Transverse colon (tissue), 4 donors: ENCODE measurements around the gene CDC14B. TPM values are rescaled to one million over a fixed set of nuclear protein-coding genes. Genes with fewer than 3 reads are reported as not detected.

Experiments
- DNase-seq: peaks from one replicate; pipeline ENCODE4 v3.0.0-alpha.2; 2019
- H3K27ac ChIP-seq, 4 donors: fragments of 200-600 bp; sonication (generic); 2 replicates each; pipeline ENCODE4 v1.5.1; 2016 to 2018; ENCODE audit warnings: inconsistent platforms in 4 of 4
- H3K27me3 ChIP-seq: fragments of 200-600 bp; sonication (generic); 2 replicates; pipeline ENCODE4 v1.5.1; 2017; ENCODE audit warnings: inconsistent platforms
- H3K36me3 ChIP-seq, 4 donors: fragments of 200-600 bp; sonication (generic); 2 replicates each; pipeline ENCODE4 v1.5.1; 2017 to 2019; ENCODE audit warnings: inconsistent platforms in 4 of 4
- H3K4me1 ChIP-seq, 4 donors: fragments of 200-600 bp; sonication (generic); 2 replicates each; pipeline ENCODE4 v1.5.1; 2017 to 2020; ENCODE audit warnings: inconsistent platforms in 4 of 4
- H3K4me3 ChIP-seq, 4 donors: fragments of 200-600 bp; sonication (generic); 1 replicate in 1 of 4; 2 replicates in 3 of 4; pipeline versions ENCODE4 v1.5.1 to v1.6.1; 2017 to 2019; ENCODE audit warnings: inconsistent platforms in 4 of 4
- H3K9me3 ChIP-seq, 2 donors: fragments of 200-600 bp; sonication (generic); 2 replicates each; pipeline ENCODE4 v1.5.1; 2017 to 2019; ENCODE audit warnings: inconsistent platforms in 2 of 2
- EP300 ChIP-seq: sonication (generic); formaldehyde crosslinking; IDR thresholded peaks from one replicate; pipeline ENCODE4 v1.6.1; 2017; ENCODE audit warnings: antibody characterized with exemption, low read depth
- POLR2A ChIP-seq: fragments of 450-650 bp; IDR thresholded peaks from one replicate; pipeline ENCODE4 v1.6.1; 2016; ENCODE audit warnings: antibody characterized with exemption, mild to moderate bottlenecking, moderate library complexity
- POLR2AphosphoS5 ChIP-seq, 3 donors: sonication (generic); formaldehyde crosslinking; IDR thresholded peaks; one replicate each; pipeline ENCODE4 v1.6.1; 2016; ENCODE audit warnings: antibody characterized with exemption in 3 of 3
- WGBS, 2 donors: methylation state at CpG; one replicate each; pipeline ENCODE4 v1.1.5; 2018; ENCODE audit warnings: low coverage in 1 of 2; 5-methylcytosine and 5-hydroxymethylcytosine counted together
- in situ Hi-C, 4 donors: fragments of 200-750 bp; cut with MboI; loops; one replicate each; pipeline versions ENCODE4 v1.15.0 to v1.15.1; 2017; ENCODE audit warnings: low sequenced_read_pairs in 3 of 4, low pct_ligation_motif_present in 1 of 4, low pct_unique_long_range_greater_than_20kb in 1 of 4
- intact Hi-C: fragments of 100-400 bp; cut with DNase I; formaldehyde crosslinking; loops from one replicate; pipeline ENCODE4 v1.15.1; 2023; ENCODE audit warnings: low total_unique reads
- total RNA-seq, 4 donors: library from RNA; depleted of rRNA; stranded (reverse); fragments of >200 nt; gene quantifications; one replicate each; pipeline ENCODE4 v1.1.0, GENCODE V29; 2016
- TF ChIP-seq, protein P1 (sequence below), 5 experiments: fragments of 200-600 bp in 3 of 5; fragments of 450-650 bp in 2 of 5; sonication (generic) in 3 of 5; IDR thresholded peaks; 1 replicate in 2 of 5; 2 replicates in 3 of 5; pipeline ENCODE4 v1.5.1; 2016 to 2017; ENCODE audit warnings: antibody characterized with exemption in 5 of 5, inconsistent platforms in 3 of 5, mild to moderate bottlenecking in 2 of 5, moderate library complexity in 1 of 5

The CDC14B gene
- total RNA-seq, 4 donors from 2014 or later = 18.0 to 22.3 (median 20.9) TPM

DNA sequence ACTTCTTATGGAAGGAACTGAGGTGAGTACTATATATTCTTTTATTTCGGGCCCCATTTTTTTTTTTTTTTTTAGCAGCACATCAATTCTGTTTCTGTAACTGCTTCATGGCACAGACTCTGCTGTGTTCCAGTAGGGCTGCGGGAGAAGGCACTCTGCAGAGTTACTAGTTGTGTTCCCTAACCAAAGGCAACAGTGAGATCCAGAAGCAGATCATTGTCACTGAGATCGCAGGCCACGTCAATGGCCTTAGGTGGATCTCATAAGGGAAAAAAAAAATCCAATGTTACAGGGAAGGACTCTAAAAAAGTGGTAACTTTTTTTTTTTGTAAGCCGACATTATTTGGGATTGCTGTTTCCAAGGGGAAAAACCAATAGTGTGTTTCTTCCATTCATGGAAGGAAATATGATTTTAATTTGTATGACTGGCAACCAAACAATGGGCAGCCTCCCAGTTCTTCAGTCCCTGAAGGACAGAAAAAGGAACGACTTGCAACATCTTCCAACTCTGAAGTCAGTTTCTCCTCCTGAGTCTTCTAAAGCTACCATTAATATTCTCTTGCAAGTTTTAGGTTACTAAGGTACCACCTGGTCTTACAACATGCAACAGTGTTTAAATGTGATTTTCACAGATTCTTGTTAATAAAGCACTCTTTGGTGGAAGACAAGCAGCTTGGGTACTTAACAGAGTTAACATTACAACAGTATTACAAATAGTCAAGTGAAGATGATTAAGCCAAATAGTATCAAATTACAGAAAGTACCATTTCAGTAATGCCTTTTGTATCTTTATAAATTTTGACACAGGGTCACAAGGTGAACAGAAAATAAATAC is 116.9 kb downstream of the CDC14B start:
- Histone ChIP-seq H3K4me3 (no peak overlapping the region), H3K27ac (no peak overlapping the region), H3K9me3 (no peaks in the 10 kb centered on the region), H3K4me1 (no peaks in the 10 kb centered on the region), H3K36me3 (no peaks in the 10 kb centered on the region), H3K27me3 (no peaks in the 10 kb centered on the region)
- in situ Hi-C loops (no loop called here), intact Hi-C loops (no loop called here)
- WGBS, 2 donors = 73 to 81% methylated on average over 5 to 6 of the region's 6 CpGs
- DNase-seq = no peak
- TF ChIP-seq, protein P1, sequence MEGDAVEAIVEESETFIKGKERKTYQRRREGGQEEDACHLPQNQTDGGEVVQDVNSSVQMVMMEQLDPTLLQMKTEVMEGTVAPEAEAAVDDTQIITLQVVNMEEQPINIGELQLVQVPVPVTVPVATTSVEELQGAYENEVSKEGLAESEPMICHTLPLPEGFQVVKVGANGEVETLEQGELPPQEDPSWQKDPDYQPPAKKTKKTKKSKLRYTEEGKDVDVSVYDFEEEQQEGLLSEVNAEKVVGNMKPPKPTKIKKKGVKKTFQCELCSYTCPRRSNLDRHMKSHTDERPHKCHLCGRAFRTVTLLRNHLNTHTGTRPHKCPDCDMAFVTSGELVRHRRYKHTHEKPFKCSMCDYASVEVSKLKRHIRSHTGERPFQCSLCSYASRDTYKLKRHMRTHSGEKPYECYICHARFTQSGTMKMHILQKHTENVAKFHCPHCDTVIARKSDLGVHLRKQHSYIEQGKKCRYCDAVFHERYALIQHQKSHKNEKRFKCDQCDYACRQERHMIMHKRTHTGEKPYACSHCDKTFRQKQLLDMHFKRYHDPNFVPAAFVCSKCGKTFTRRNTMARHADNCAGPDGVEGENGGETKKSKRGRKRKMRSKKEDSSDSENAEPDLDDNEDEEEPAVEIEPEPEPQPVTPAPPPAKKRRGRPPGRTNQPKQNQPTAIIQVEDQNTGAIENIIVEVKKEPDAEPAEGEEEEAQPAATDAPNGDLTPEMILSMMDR (IDR thresholded peaks at IDR 0.05) = no peak
- TF ChIP-seq POLR2A (no peak), EP300 (no peak), POLR2AphosphoS5 (IDR thresholded peaks at IDR 0.05) (no peak)

DNA sequence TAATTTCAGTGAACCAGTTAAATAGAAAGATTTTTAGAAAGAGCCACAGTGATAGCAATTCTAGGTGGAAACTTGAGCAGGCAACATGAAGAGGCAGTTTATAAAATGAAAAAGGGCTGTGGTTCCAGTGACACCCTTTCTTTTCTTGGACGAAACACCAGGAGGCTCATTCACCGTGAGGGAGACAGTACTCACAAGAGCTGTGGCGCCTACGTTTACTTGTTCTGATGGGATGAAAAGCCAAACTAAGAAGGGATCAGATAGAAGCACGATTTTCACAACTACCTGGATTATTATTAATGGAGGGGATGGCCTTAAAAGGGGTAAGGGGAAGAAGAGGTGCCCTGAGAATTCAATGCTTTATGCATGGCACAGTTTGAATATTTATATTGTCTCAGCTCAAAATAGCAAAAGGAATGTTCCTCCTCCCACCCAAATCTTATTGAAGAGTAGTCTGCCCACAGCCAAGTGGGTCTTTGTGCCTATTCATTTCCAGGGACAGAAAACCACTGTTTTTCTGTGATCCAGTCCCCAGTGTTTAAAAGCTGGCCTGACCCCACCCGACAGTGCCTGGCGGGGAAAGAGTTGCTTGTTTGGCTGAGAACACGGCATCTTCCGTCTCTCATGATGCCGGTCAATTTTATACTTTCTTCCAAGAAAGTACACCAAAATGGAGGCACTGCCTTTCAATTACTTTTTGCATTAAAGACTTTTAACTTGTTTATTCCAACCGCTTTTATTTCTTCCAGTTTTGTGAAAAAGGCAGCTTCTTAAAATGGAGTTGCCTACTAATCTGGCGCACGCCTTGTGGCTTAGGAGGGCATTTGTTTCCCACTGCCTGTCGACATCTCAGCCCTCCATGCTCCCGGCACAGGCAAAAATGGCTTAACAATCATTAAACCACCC is 117.8 kb downstream of the CDC14B start:
- in situ Hi-C loops = no loop called here
- Histone ChIP-seq H3K4me3 (no peak overlapping the region), H3K36me3 (no peaks in the 10 kb centered on the region), H3K4me1 (no peaks in the 10 kb centered on the region), H3K9me3 (no peaks in the 10 kb centered on the region), H3K27me3 (no peaks in the 10 kb centered on the region), H3K27ac (no peak overlapping the region)
- no peak for TF ChIP-seq EP300
- TF ChIP-seq POLR2AphosphoS5 (IDR thresholded peaks at IDR 0.05) = no peak
- TF ChIP-seq, protein P1 (IDR thresholded peaks at IDR 0.05) = no peak
- TF ChIP-seq POLR2A = no peak
- intact Hi-C loops = no loop called here
- DNase-seq = no peak
- 88 to 89% methylated on average over 11 to 15 of the region's 15 CpGs for WGBS, 2 donors

DNA sequence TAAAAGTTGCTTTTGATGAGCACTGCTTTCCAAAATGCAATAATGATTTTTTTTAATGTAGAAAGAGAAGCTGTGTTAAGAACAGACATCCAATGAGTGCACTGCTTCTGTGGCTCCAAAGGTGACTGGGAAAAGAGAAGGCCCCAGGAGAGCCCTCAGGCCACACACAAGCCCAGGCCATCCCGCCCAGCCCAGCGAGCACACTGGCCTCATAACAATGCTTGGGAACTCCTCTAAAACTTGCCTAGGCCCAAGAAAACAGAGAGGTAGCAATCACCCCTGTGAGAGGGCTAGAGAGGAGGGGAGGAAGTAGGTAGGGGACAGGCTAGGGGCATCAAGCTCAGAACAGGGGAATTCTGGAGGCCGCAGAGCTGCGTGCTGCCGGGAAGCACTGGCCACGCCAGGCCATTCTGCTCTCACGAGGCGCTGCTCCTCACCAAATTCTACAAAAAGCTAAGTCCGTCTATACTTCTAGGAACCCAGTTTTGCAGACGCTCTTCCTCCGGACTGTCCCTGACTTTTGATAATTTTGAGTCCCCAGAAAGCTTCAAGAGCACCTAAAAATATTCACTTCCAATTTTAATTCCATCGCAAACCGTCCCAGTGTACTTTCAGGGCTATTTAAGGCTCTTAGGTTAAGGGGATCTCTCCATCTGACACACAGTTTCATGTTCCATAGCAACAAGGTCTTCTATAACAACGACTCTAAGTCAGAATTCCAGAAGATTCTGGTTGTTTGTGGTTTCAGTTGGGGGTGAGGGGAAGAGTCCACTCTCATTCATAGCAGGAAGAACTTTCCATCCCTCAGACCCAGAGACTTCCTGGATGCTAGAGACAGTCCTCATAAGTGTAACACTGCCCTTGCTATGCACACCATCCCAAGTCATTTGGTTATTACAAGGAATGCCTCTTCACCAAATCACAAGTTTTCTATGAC is 118.7 kb downstream of the CDC14B start:
- DNase-seq = no peak
- Histone ChIP-seq H3K9me3 (no peaks in the 10 kb centered on the region), H3K4me3 (no peak overlapping the region), H3K4me1 (no peaks in the 10 kb centered on the region), H3K36me3 (no peaks in the 10 kb centered on the region), H3K27ac (peak overlapping the region in 1 of 4 donors; percentile 28), H3K27me3 (no peaks in the 10 kb centered on the region)
- in situ Hi-C loops = no loop called here
- TF ChIP-seq, protein P1 (IDR thresholded peaks at IDR 0.05) = no peak
- TF ChIP-seq EP300 (no peak), POLR2AphosphoS5 (IDR thresholded peaks at IDR 0.05) (no peak), POLR2A (no peak)
- WGBS, 2 donors = 80 to 94% methylated on average over 2 to 14 of the region's 14 CpGs
- intact Hi-C loops = no loop called here
